GM19467 (cell line): ENCODE results near the gene TMEM101.
"Not testable (repeated sequence)": the region's sequence is repeated elsewhere in the genome, so short reads cannot be mapped to it uniquely, and the experiment has no call there.

Experiments
- ATAC-seq: cut with Tn5 transposase; IDR thresholded peaks from one replicate; pipeline ENCODE4 v1.9.1; 2021; ENCODE audit warnings: mild to moderate bottlenecking, moderate library complexity; ENCODE audit not compliant: unreplicated experiment

The TMEM101 gene

GRCh38 chr17:43976963-43977837 lies 37.6 kb downstream of the TMEM101 start:
- no peak for ATAC-seq

GRCh38 chr17:43975898-43976297 lies 38.9 kb downstream of the TMEM101 start:
- ATAC-seq, result no peak

- ATAC-seq, result no peak
These were observed 40.1 kb downstream of the TMEM101 start for GRCh38 chr17:43974382-43975266.

GRCh38 chr17:43972444-43973212 lies 42.1 kb downstream of the TMEM101 start:
- not testable (repeated sequence) for ATAC-seq

- not testable (repeated sequence) for ATAC-seq
These were observed 43.3 kb downstream of the TMEM101 start for GRCh38 chr17:43971436-43971835.

- ATAC-seq, result no peak
These were observed 44.4 kb downstream of the TMEM101 start for GRCh38 chr17:43970366-43970765.

- ATAC-seq, result no peak
These were observed 47.4 kb downstream of the TMEM101 start for GRCh38 chr17:43967251-43967875.

- no peak for ATAC-seq
These were observed 48.5 kb downstream of the TMEM101 start for GRCh38 chr17:43966276-43966675.

- no peak for ATAC-seq
These were observed 52.3 kb downstream of the TMEM101 start for GRCh38 chr17:43962479-43962878.

GRCh38 chr17:43961954-43962353 lies 52.8 kb downstream of the TMEM101 start:
- no peak for ATAC-seq

GRCh38 chr17:43961292-43961691 lies 53.5 kb downstream of the TMEM101 start:
- not testable (repeated sequence) for ATAC-seq
